NOMO-1 (cell line): ENCODE data around the gene CHRD.
A peak's percentile ranks its signal among the peaks of the same experiment; 100 is the strongest.
"Not testable (repeated sequence)": the region's sequence is repeated elsewhere in the genome, so short reads cannot be mapped to it uniquely, and the experiment has no call there.

Experiments used
- DNase-seq, 2 experiments: peaks; one replicate each; lab custom pipeline; 2025; ENCODE audit not compliant: unreplicated experiment in 2 of 2; lab: John Stamatoyannopoulos, UW

The CHRD gene

GRCh38 chr3:184379358-184380184 lies at the start of gene CHRD:
TSS of gene CHRD (plus strand) at chr3:184380054. CDS start at chr3:184380319, 265 bp downstream.
- DNase-seq, result no peak

DNA sequence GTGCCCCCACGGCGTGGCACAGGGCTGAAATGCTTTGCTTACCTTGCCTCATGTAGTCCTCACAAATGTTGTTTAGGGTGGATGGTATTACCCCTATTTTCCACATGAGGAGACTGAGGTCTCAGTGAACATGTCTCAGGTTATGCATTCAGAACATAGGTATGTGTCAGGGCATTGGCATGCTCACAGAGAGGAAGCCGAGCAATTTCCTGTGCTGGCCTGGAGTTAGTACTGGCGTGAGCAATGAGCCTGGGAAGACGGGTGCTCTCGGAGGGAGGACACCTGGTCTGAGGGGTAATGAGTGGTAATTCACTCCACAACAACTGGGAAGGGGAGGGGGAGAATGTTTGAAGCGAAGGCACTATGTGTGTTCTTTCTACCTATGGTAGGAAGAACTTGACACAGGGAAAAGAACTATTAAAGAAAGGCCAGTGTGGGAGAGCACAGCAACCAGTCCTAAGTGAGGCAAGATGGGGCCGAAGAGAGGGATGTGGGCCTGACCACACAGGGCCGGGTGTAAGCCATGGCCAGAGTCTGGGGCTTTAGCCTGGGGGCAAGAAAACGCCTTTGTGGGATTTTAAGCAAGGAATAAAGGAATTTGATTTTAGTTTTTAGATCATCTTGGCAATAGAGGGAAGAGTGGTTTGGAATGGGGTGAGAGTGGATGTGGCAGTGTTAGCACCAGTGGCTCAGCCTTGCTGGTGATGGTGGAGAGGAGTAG lies 47.3 kb upstream of the CHRD start:
- no peak for DNase-seq

DNA sequence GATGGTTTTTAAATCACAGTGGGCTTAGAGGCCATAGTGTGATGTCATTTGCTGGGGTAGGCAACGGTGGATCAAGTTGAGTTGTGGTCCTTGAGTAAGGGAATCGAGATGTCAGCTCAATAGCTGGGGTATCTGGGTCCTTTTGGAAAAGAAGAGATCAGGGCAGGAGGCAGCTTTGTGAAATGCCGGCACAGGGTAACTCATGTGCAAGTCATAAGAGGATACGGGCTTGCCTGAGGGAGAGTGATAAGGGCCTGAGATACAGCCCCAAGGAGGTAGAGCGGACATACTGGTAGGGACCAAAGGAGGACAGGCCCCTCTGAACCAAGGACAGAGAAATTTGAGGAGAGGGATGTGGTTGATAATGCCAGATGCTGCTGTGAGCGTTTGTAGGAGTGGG lies 46.7 kb upstream of the CHRD start:
- no peak for DNase-seq

DNA sequence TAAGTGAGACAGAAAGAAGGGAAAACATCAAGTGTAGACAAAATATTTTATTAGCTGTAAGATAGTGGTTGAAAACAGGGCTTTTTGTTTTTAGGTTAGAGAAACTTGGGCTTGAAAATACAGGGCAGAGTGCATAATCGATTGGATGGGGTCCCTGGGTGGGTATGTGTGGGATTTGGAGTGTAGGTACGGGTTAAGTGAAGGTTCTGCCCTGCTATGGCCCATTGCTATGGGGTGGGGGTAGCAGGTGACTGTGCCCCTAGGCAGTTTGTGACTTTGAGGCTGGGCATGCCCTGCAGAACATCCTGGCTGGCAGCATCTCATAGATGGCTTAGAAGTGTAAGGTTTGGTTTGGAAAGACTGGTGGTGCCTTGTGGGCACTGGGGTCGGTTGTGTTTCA lies 46.2 kb upstream of the CHRD start:
- DNase-seq, result no peak

GRCh38 chr3:184334470-184335158 lies 45.2 kb upstream of the CHRD start:
- DNase-seq, result no peak

DNA sequence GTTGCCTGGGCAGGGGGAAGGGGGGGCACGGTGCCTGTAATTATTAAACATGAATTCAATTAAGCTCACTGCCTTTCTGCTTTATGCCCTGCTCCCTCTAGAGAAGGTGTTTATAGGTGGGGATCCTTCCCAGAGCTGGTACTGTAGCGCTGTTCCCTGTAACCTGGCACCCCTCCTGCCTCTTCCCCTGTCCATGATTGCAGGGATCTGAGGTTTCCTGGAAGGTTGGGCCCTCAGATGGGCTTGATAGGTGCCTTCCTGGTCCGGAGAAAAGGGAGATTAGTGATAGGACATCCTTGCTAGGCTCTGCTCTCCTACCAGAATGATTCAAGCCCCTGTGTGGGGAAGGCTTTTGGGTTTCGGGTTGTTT lies 44.6 kb upstream of the CHRD start:
- no peak for DNase-seq

DNA sequence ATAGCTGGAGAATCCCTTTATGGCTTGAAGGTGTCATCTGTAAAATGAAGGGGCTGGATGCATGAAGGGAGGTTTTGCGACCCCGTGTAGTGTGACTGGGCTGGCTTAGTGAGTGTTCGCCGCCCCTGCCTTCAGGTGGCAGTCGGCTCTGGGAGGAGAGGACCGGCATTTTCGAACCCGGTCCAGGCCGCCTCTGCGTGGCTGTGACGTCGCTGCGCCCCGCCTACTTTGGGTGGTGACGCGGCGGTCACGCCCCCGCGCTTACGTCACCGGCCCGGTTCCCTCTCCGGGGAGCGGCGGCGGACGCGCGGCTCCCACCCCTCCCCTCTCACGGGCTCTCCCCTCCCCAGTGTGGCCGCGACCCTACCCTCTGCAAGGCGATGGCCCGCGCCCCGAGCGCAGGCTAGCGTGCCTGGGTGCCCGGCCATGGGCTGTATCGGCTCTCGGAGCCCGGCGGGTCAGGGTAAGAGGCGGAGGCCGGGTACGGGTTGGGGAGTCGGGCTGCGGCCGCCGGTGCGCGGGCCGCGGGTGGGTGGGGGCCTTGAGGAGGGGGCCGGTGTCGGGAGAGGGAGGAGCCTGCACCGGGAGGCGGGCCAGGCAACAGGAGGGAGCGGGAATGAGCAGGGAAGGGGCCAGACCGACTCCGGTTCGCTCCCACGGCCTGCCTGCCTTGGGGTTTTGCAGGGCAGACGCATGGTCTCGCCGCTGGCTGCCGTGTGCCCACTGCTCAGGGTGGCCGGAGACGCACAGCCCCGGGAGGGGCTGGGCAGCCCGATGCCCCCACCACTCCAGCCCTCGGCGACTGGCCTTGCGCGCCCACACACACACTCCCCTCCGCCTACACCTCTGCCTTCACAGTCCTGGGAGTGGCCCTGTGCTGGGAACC lies 44.0 kb upstream of the CHRD start:
- peak; percentile 61 to 79 for DNase-seq

- DNase-seq, result peak in 1 of 2 experiments; percentile 36
These were observed 43.1 kb upstream of the CHRD start for GRCh38 chr3:184336547-184337398.

- DNase-seq, result no peak
These were observed 42.5 kb upstream of the CHRD start, which contains the start of gene FAM131A for GRCh38 chr3:184337399-184337714. TSS of gene FAM131A (plus strand) at chr3:184337600. CDS start at chr3:184337631, 31 bp downstream.

GRCh38 chr3:184337981-184338380 lies 41.9 kb upstream of the CHRD start:
- no peak for DNase-seq

- DNase-seq, result no peak
These were observed 41.3 kb upstream of the CHRD start for GRCh38 chr3:184338511-184338945.

DNA sequence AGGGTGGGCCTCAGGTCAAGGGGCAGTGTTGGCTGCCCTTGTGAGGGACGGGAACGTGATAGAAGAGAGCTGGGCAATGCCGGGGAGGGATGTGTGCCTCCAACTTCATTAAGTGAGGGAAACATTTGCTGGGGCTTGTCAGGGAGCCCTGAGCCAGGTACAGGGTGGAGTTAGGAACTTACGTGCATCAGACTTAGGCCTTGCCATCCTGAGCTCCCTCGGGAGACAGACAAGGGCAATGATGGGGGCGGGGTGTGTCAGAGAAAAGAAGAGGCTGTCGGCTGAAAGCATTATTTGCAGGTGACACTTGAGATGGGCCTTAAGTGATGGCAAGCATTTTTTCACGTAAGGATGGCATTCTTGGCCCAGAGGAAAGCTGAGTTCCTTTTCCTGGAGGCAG lies 40.9 kb upstream of the CHRD start:
- DNase-seq, result no peak

GRCh38 chr3:184339451-184340135 lies 40.3 kb upstream of the CHRD start:
- not testable (repeated sequence) for DNase-seq

DNA sequence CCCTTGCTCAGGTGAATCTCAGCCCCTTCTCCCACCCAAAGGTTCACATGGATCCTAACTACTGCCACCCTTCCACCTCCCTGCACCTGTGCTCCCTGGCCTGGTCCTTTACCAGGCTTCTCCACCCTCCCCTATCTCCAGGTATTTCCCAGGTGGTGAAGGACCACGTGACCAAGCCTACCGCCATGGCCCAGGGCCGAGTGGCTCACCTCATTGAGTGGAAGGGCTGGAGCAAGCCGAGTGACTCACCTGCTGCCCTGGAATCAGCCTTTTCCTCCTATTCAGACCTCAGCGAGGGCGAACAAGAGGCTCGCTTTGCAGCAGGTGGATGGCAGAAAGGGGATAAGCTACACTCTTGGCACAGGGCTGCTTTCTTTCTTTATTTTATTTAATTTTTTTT lies 37.9 kb upstream of the CHRD start:
- DNase-seq, result no peak

DNA sequence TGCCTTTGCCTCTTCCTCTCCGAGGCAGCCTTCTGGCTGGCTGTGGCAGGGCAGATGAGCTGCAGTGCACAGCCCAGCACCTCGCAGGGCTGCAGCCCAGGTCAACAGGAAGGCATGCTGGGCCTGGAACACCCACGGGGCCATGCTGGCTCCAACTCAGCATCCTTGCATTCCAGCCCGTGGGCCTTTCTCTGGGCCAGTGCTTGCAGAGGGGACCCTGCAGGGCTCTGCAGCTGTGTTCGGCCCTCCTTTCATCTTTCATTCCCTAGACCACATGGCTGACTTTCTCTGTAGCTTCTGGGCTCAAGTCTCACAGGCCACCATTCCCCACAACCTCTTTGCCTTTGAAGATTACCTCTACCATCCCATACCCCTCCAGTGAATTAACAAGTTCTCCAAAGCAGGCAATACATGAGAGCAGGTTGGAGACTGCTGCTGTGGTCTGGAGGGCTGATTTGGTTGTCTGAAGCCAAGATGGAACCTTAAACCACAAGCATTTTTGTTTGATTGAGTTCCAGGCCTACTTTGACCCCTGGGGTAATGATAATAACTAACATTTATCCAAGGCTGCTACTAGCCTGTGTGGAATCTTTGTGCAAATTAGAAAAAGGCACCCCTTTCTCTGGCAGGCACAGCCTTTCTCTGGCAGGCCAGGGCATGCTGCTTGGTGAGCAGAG lies 36.5 kb upstream of the CHRD start:
- no peak for DNase-seq

DNA sequence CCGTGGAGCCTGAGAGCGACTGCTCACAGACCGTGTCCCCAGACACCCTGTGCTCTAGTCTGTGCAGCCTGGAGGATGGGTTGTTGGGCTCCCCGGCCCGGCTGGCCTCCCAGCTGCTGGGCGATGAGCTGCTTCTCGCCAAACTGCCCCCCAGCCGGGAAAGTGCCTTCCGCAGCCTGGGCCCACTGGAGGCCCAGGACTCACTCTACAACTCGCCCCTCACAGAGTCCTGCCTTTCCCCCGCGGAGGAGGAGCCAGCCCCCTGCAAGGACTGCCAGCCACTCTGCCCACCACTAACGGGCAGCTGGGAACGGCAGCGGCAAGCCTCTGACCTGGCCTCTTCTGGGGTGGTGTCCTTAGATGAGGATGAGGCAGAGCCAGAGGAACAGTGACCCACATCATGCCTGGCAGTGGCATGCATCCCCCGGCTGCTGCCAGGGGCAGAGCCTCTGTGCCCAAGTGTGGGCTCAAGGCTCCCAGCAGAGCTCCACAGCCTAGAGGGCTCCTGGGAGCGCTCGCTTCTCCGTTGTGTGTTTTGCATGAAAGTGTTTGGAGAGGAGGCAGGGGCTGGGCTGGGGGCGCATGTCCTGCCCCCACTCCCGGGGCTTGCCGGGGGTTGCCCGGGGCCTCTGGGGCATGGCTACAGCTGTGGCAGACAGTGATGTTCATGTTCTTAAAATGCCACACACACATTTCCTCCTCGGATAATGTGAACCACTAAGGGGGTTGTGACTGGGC lies 35.1 kb upstream of the CHRD start:
- no peak for DNase-seq

GRCh38 chr3:184345317-184346144 lies 34.3 kb upstream of the CHRD start:
- peak; percentile 7 to 30 for DNase-seq
